Trophoblast cell (in vitro differentiated cells and primary cell): ENCODE data around the gene ENOSF1.

Experiments used
- DNase-seq, 2 donors: peaks; one replicate each; pipeline ENCODE4 v3.0.0-alpha.2; 2016
- H2AFZ ChIP-seq: 2 replicates; pipeline ENCODE4 v1.6.1; 2013; ENCODE audit warnings: low read length, moderate library complexity, mild to moderate bottlenecking; ENCODE audit not compliant: insufficient read depth, poor library complexity
- H2AK5ac ChIP-seq: 2 replicates; pipeline ENCODE4 v1.6.1; 2013; ENCODE audit warnings: mild to moderate bottlenecking, low read length
- H2BK120ac ChIP-seq: 2 replicates; pipeline ENCODE4 v1.6.1; 2013; ENCODE audit warnings: low read length, mild to moderate bottlenecking, moderate library complexity; ENCODE audit not compliant: insufficient read depth, poor library complexity
- H2BK12ac ChIP-seq: 2 replicates; pipeline ENCODE4 v1.6.1; 2013; ENCODE audit warnings: mild to moderate bottlenecking, low read length, moderate library complexity
- H2BK5ac ChIP-seq: 2 replicates; pipeline ENCODE4 v1.6.1; 2013; ENCODE audit warnings: low read length, low read depth, moderate library complexity, mild to moderate bottlenecking; ENCODE audit not compliant: poor library complexity
- H3K14ac ChIP-seq: 2 replicates; pipeline ENCODE4 v1.6.1; 2013; ENCODE audit warnings: mild to moderate bottlenecking, low read length
- H3K18ac ChIP-seq: 2 replicates; pipeline ENCODE4 v1.6.1; 2013; ENCODE audit warnings: mild to moderate bottlenecking, low read length
- H3K23ac ChIP-seq: 2 replicates; pipeline ENCODE4 v1.6.1; 2013; ENCODE audit warnings: low read length
- H3K27ac ChIP-seq: 2 replicates; pipeline ENCODE4 v1.5.1; 2013; ENCODE audit warnings: low read depth, mild to moderate bottlenecking, inconsistent platforms, low read length, moderate library complexity
- H3K27me3 ChIP-seq: 2 replicates; pipeline ENCODE4 v1.6.1; 2013; ENCODE audit warnings: inconsistent platforms, mild to moderate bottlenecking, low read length, moderate library complexity; ENCODE audit not compliant: insufficient read depth
- H3K36me3 ChIP-seq, 2 experiments: 1 replicate in 1 of 2; 2 replicates in 1 of 2; pipeline ENCODE4 v1.6.1; 2013; ENCODE audit warnings: low read length in 2 of 2, mild to moderate bottlenecking in 2 of 2, moderate library complexity in 1 of 2; ENCODE audit not compliant: insufficient read depth in 2 of 2, control insufficient read depth in 1 of 2
- H3K4ac ChIP-seq: 2 replicates; pipeline ENCODE4 v1.6.1; 2013; ENCODE audit warnings: low read depth, mild to moderate bottlenecking, low read length, moderate library complexity
- H3K4me1 ChIP-seq, 2 experiments: 1 replicate in 1 of 2; 2 replicates in 1 of 2; pipeline ENCODE4 v1.6.1; 2013; ENCODE audit warnings: low read length in 2 of 2, mild to moderate bottlenecking in 2 of 2, moderate library complexity in 1 of 2; ENCODE audit not compliant: insufficient read depth in 2 of 2, control insufficient read depth in 1 of 2
- H3K4me2 ChIP-seq: 2 replicates; pipeline ENCODE4 v1.6.1; 2013; ENCODE audit warnings: inconsistent platforms, mild to moderate bottlenecking, low read length, moderate library complexity
- H3K4me3 ChIP-seq: 2 replicates; pipeline ENCODE4 v1.5.1; 2013; ENCODE audit warnings: mild to moderate bottlenecking, low read depth, low read length, inconsistent platforms
- H3K79me1 ChIP-seq: one replicate; pipeline ENCODE4 v1.6.1; 2013; ENCODE audit warnings: low read length
- H3K79me2 ChIP-seq: 2 replicates; pipeline ENCODE4 v1.6.1; 2013; ENCODE audit warnings: low read length, mild to moderate bottlenecking; ENCODE audit not compliant: control insufficient read depth, insufficient read depth, poor library complexity
- H3K9ac ChIP-seq: 2 replicates; pipeline ENCODE4 v1.6.1; 2013; ENCODE audit warnings: mild to moderate bottlenecking, low read length
- H3K9me3 ChIP-seq: 2 replicates; pipeline ENCODE4 v1.6.1; 2013; ENCODE audit warnings: low read depth, mild to moderate bottlenecking, control low read depth, inconsistent platforms, low read length; ENCODE audit not compliant: insufficient read depth
- H4K12ac ChIP-seq: 2 replicates; pipeline ENCODE4 v1.6.1; 2013; ENCODE audit warnings: low read depth, mild to moderate bottlenecking, low read length, moderate library complexity
- H4K8ac ChIP-seq: 2 replicates; pipeline ENCODE4 v1.6.1; 2013; ENCODE audit warnings: low read depth, mild to moderate bottlenecking, low read length, moderate library complexity
- H4K91ac ChIP-seq: one replicate; pipeline ENCODE4 v1.6.1; 2013; ENCODE audit warnings: low read depth, mild to moderate bottlenecking, low read length, moderate library complexity
- WGBS: extraction: QIAGEN DNeasy Blood & Tissue Kit; methylation state at CpG from one replicate; pipeline ENCODE4 v1.1.7; 2013; ENCODE audit warnings: missing lambda C conversion rate; ENCODE audit not compliant: insufficient read length, insufficient coverage; ENCODE audit errors: extremely low coverage; 5-methylcytosine and 5-hydroxymethylcytosine counted together

ENOSF1 gene

DNA sequence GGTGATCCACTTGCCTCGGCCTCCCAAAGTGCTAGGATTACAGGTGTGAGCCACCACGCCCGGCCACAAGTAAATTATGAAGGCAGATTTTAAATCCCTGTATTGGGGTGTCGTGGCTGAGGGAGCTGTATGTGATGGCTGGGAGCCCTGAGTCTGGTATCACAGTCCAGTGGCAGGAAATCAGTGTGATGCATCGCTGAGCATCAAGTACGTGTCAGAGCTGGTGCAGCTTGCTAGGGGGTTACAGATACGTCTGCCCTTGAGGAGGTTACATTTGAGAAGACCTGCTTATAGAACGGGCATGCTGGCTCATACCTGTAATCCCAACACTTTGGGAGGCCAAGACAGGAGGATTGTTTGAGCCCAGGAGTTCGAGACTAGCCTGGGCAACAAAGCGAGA lies 4.3 kb downstream of the ENOSF1 start:
- Histone ChIP-seq H3K18ac (no peak overlapping the region), H3K4ac (no peak overlapping the region), H2AK5ac (no peak overlapping the region), H3K79me2 (peaks cover 7% of the 10 kb centered on the region), H3K27me3 (no peaks in the 10 kb centered on the region), H4K8ac (no peak overlapping the region), H2AFZ (no peak overlapping the region), H4K12ac (no peak overlapping the region), H2BK120ac (no peak overlapping the region), H3K4me2 (no peak overlapping the region), H3K36me3 (peaks cover 8 to 10% of the 10 kb centered on the region in 2 experiments), H2BK5ac (no peak overlapping the region), H3K79me1 (peaks cover 10% of the 10 kb centered on the region), H3K14ac (no peak overlapping the region), H3K9me3 (no peaks in the 10 kb centered on the region), H4K91ac (no peak overlapping the region), H3K4me3 (no peak overlapping the region), H3K27ac (no peak overlapping the region), H3K9ac (no peak overlapping the region), H2BK12ac (no peak overlapping the region), H3K4me1 (peaks cover 4 to 6% of the 10 kb centered on the region in 2 experiments), H3K23ac (no peak overlapping the region)
- no CpG with 5 or more reads among the region's 10 CpGs for WGBS
- DNase-seq = no peak

- Histone ChIP-seq H2BK120ac (no peak overlapping the region), H3K4ac (no peak overlapping the region), H2AFZ (no peak overlapping the region), H3K79me1 (no peaks in the 10 kb centered on the region), H2AK5ac (no peak overlapping the region), H3K9me3 (no peaks in the 10 kb centered on the region), H3K4me1 (peaks cover 2% of the 10 kb centered on the region in 2 experiments), H3K27me3 (no peaks in the 10 kb centered on the region), H2BK5ac (no peak overlapping the region), H4K8ac (no peak overlapping the region), H3K14ac (no peak overlapping the region), H3K79me2 (no peaks in the 10 kb centered on the region), H3K9ac (no peak overlapping the region), H3K36me3 (peaks cover 8 to 10% of the 10 kb centered on the region in 2 experiments), H3K23ac (no peak overlapping the region), H3K18ac (no peak overlapping the region), H4K12ac (no peak overlapping the region), H2BK12ac (no peak overlapping the region), H4K91ac (no peak overlapping the region), H3K27ac (no peak overlapping the region), H3K4me2 (no peak overlapping the region), H3K4me3 (no peak overlapping the region)
- WGBS = no CpG with 5 or more reads among the region's 8 CpGs
- no peak for DNase-seq
These were observed 6.0 kb downstream of the ENOSF1 start for GRCh38 chr18:706405-706804.

GRCh38 chr18:703213-703967 lies 9.0 kb downstream of the ENOSF1 start:
- no peaks in the 10 kb centered on the region for H3K4me1 ChIP-seq
- H3K27me3 ChIP-seq = no peaks in the 10 kb centered on the region
- no peak for DNase-seq
- H2AFZ ChIP-seq = no peak overlapping the region
- no peak overlapping the region for H4K91ac ChIP-seq
- peaks cover 6 to 7% of the 10 kb centered on the region in 2 experiments for H3K36me3 ChIP-seq
- no peak overlapping the region for H3K14ac ChIP-seq
- H3K9me3 ChIP-seq = no peaks in the 10 kb centered on the region
- H2BK5ac ChIP-seq = no peak overlapping the region
- H3K9ac ChIP-seq = no peak overlapping the region
- H2AK5ac ChIP-seq = no peak overlapping the region
- H2BK120ac ChIP-seq = no peak overlapping the region
- no peak overlapping the region for H4K12ac ChIP-seq
- H3K23ac ChIP-seq = no peak overlapping the region
- no peak overlapping the region for H3K4me3 ChIP-seq
- H4K8ac ChIP-seq = no peak overlapping the region
- no peak overlapping the region for H3K27ac ChIP-seq
- WGBS = no CpG with 5 or more reads among the region's 8 CpGs
- H3K18ac ChIP-seq = no peak overlapping the region
- H3K4me2 ChIP-seq = no peak overlapping the region
- H3K79me1 ChIP-seq = no peaks in the 10 kb centered on the region
- no peak overlapping the region for H3K4ac ChIP-seq
- no peak overlapping the region for H2BK12ac ChIP-seq
- H3K79me2 ChIP-seq = no peaks in the 10 kb centered on the region

DNA sequence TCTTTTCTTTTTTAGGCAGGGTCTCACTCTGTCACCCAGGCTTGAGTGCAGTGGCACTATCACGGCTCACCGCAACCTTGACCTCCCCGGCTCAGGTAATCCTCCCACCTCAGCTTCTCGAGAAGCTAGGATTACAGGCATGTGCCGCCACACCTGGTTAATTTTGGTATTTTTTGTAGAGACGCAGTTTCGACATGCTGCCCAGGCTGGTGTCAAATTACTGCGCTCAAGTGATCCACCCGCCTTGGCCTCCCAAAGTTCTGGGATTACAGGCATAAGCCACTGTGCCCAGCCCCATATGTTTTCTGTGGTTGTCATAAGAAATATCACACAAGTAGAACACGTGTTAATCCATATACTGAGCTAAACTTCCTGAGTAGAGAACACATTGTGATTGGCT lies 14.6 kb downstream of the ENOSF1 start:
- no peaks in the 10 kb centered on the region for H3K4me1 ChIP-seq
- no peak overlapping the region for H3K18ac ChIP-seq
- H3K79me2 ChIP-seq = no peaks in the 10 kb centered on the region
- H3K36me3 ChIP-seq = peaks cover 3 to 7% of the 10 kb centered on the region in 2 experiments
- no peak overlapping the region for H2AK5ac ChIP-seq
- no peak overlapping the region for H2BK5ac ChIP-seq
- no peak overlapping the region for H3K14ac ChIP-seq
- no peak overlapping the region for H2AFZ ChIP-seq
- no peak overlapping the region for H3K23ac ChIP-seq
- no peaks in the 10 kb centered on the region for H3K27me3 ChIP-seq
- no peak overlapping the region for H2BK120ac ChIP-seq
- no peak overlapping the region for H3K4ac ChIP-seq
- no CpG with 5 or more reads among the region's 10 CpGs for WGBS
- no peak overlapping the region for H4K8ac ChIP-seq
- no peak overlapping the region for H4K91ac ChIP-seq
- H3K4me2 ChIP-seq = no peak overlapping the region
- H2BK12ac ChIP-seq = no peak overlapping the region
- H3K27ac ChIP-seq = no peak overlapping the region
- H4K12ac ChIP-seq = no peak overlapping the region
- no peak overlapping the region for H3K9ac ChIP-seq
- no peaks in the 10 kb centered on the region for H3K9me3 ChIP-seq
- no peak overlapping the region for H3K4me3 ChIP-seq
- no peaks in the 10 kb centered on the region for H3K79me1 ChIP-seq
- DNase-seq = peak in 1 of 2 donors; percentile 18
